22Rv1 (cell line): ENCODE data around the gene RSKR.

ENCODE experiments used
- ZFX ChIP-seq: fragments of 450-650 bp; IDR thresholded peaks from 2 replicates; pipeline ENCODE4 v1.6.1; 2017; ENCODE audit warnings: antibody characterized with exemption, borderline replicate concordance
- TF ChIP-seq, protein P1 (sequence below): fragments of 450-650 bp; IDR thresholded peaks from 2 replicates; pipeline ENCODE4 v1.5.1; 2017; ENCODE audit warnings: mild to moderate bottlenecking

DNA sequence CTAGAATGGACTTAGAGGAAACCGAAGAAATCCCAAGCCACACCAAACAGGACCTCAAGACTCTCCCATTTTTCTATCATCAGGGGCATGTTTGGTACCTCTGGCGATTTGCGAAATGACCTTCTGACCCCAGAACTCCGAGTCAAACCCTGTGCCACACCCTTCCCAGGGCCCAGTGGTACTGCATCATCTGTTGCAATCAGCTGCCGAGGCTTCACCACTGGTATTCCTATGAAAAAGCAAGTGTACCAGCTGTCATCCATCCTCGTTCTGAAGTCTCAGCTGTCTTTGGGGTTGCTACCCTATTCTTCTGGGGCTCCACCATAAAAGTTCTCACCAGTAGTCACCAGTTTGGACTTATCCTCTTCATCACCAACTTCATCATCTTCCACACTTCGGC lies 2.3 kb upstream of the RSKR start:
- TF ChIP-seq, protein P1, sequence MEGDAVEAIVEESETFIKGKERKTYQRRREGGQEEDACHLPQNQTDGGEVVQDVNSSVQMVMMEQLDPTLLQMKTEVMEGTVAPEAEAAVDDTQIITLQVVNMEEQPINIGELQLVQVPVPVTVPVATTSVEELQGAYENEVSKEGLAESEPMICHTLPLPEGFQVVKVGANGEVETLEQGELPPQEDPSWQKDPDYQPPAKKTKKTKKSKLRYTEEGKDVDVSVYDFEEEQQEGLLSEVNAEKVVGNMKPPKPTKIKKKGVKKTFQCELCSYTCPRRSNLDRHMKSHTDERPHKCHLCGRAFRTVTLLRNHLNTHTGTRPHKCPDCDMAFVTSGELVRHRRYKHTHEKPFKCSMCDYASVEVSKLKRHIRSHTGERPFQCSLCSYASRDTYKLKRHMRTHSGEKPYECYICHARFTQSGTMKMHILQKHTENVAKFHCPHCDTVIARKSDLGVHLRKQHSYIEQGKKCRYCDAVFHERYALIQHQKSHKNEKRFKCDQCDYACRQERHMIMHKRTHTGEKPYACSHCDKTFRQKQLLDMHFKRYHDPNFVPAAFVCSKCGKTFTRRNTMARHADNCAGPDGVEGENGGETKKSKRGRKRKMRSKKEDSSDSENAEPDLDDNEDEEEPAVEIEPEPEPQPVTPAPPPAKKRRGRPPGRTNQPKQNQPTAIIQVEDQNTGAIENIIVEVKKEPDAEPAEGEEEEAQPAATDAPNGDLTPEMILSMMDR: no peak
- TF ChIP-seq ZFX: no peak
